HCT116 (cell line): Measurements from ENCODE around the gene MTA1. TPM values are rescaled to one million over a fixed set of nuclear protein-coding genes. Genes with fewer than 3 reads are reported as not detected.

Source experiments
- ATAC-seq: fragments of 200-7000 bp; cut with Tn5 transposase; 2 replicates; pipeline ENCODE4 v1.9.1; 2020; ENCODE audit warnings: mild to moderate bottlenecking, moderate library complexity
- BruUV-seq: library from RNA; stranded (reverse); fragments of 400-500 nt; replicated peaks from 2 replicates; lab custom pipeline; 2021; lab: Mats Ljungman, UMichigan
- CTCF ChIA-PET: fragments of 300-600 bp; sonication (Branson Sonifier 250); formaldehyde crosslinking; loops from one replicate; lab custom pipeline; 2021; ENCODE audit warnings: antibody characterized with exemption; lab: Charles Lee
- POLR2A ChIA-PET: fragments of 300-600, 350-600 bp; sonication (Branson Sonifier 250); formaldehyde crosslinking; loops from one replicate; lab custom pipeline; 2021; ENCODE audit warnings: antibody characterized with exemption; lab: Charles Lee
- RAD21 ChIA-PET, 2 experiments: fragments of 300-600 bp; sonication (Branson Sonifier 250); formaldehyde crosslinking; loops; one replicate each; lab custom pipeline; 2023; ENCODE audit warnings: low total read pairs in 2 of 2; ENCODE audit not compliant: uncharacterized antibody in 2 of 2, unreplicated experiment in 2 of 2, low non-redundant PET in 1 of 2; lab: Charles Lee
- DNase-seq: peaks from one replicate; pipeline ENCODE4 v3.0.0-alpha.2; 2010; ENCODE audit warnings: low read depth, low spot score
- H2AFZ ChIP-seq: fragments of 200-600 bp; shearing (Covaris generic), sonication (generic); 2 replicates; pipeline ENCODE4 v1.6.1; 2017; ENCODE audit warnings: low read depth, mixed run types, mixed read lengths, antibody characterized with exemption, low read length; ENCODE audit not compliant: poor library complexity, severe bottlenecking
- H3K27ac ChIP-seq: 2 replicates; pipeline ENCODE4 v1.5.1; 2012; ENCODE audit warnings: low read depth, low read length
- H3K27me3 ChIP-seq: fragments of 200-600 bp; sonication (generic); 2 replicates; pipeline ENCODE4 v1.6.1; 2016; ENCODE audit warnings: mixed run types, low read length, mixed read lengths; ENCODE audit not compliant: insufficient read depth
- H3K36me3 ChIP-seq, 2 experiments: fragments of 200-500 bp in 1 of 2; fragments of 200-600 bp in 1 of 2; sonication (Bioruptor generic) in 1 of 2; sonication (generic) in 1 of 2; 2 replicates each; pipeline versions ENCODE4 v1.5.1 to v1.6.1; 2014 to 2016; ENCODE audit warnings: low read length in 2 of 2, inconsistent platforms in 1 of 2, mixed read lengths in 1 of 2, mixed run types in 1 of 2; ENCODE audit not compliant: insufficient read depth in 2 of 2, control insufficient read depth in 1 of 2
- H3K4me1 ChIP-seq, 2 experiments: fragments of 200-600 bp in 1 of 2; sonication (generic) in 1 of 2; 2 replicates each; pipeline versions ENCODE4 v1.5.1 to v1.6.1; 2012 to 2017; ENCODE audit warnings: low read length in 2 of 2, inconsistent platforms in 1 of 2, mild to moderate bottlenecking in 1 of 2, mixed read lengths in 1 of 2, mixed run types in 1 of 2, moderate library complexity in 1 of 2; ENCODE audit not compliant: insufficient read depth in 2 of 2, control insufficient read depth in 1 of 2
- H3K4me2 ChIP-seq: fragments of 200-600 bp; sonication (generic); 2 replicates; pipeline ENCODE4 v1.6.1; 2017; ENCODE audit warnings: mixed run types, low read length, mixed read lengths
- H3K4me3 ChIP-seq, 2 experiments: fragments of 200-600 bp in 1 of 2; sonication (generic) in 1 of 2; replicated peaks in 1 of 2; 2 replicates each; pipeline ENCODE4 v1.5.1; 2011 to 2016; ENCODE audit warnings: low read length in 2 of 2, control low read depth in 1 of 2, low read depth in 1 of 2, mild to moderate bottlenecking in 1 of 2, mixed read lengths in 1 of 2, mixed run types in 1 of 2
- H3K79me2 ChIP-seq: fragments of 200-600 bp; sonication (generic); 2 replicates; pipeline ENCODE4 v1.6.1; 2017; ENCODE audit warnings: mild to moderate bottlenecking, mixed run types, low read length, moderate library complexity, mixed read lengths; ENCODE audit not compliant: insufficient read depth
- H3K9ac ChIP-seq: fragments of 200-600 bp; sonication (generic); 2 replicates; pipeline ENCODE4 v1.6.1; 2016; ENCODE audit warnings: low read length, mixed read lengths
- H3K9me2 ChIP-seq: fragments of 200-600 bp; sonication (generic), shearing (Covaris generic); 2 replicates; pipeline ENCODE4 v1.6.1; 2017; ENCODE audit warnings: mixed run types, mild to moderate bottlenecking, moderate library complexity; ENCODE audit not compliant: insufficient read depth
- H3K9me3 ChIP-seq, 2 experiments: fragments of 200-500 bp in 1 of 2; fragments of 200-600 bp in 1 of 2; sonication (Bioruptor generic) in 1 of 2; sonication (generic) in 1 of 2; 2 replicates each; pipeline ENCODE4 v1.6.1; 2014 to 2017; ENCODE audit warnings: low read length in 2 of 2, mixed read lengths in 2 of 2, inconsistent platforms in 1 of 2, low read depth in 1 of 2, mild to moderate bottlenecking in 1 of 2, mixed run types in 1 of 2, moderate library complexity in 1 of 2; ENCODE audit not compliant: control insufficient read depth in 1 of 2, insufficient read depth in 1 of 2
- H4K20me1 ChIP-seq: fragments of 200-600 bp; sonication (generic), shearing (Covaris generic); 2 replicates; pipeline ENCODE4 v1.6.1; 2017; ENCODE audit warnings: mixed run types, mild to moderate bottlenecking, moderate library complexity; ENCODE audit not compliant: insufficient read depth
- CBX3 ChIP-seq: IDR thresholded peaks from 2 replicates; pipeline ENCODE4 v1.6.1; 2012; ENCODE audit warnings: low read depth
- ELF1 ChIP-seq: IDR thresholded peaks from 2 replicates; pipeline ENCODE4 v1.6.1; 2012; ENCODE audit warnings: low read depth, borderline replicate concordance
- EZH2phosphoT487 ChIP-seq: fragments of 200-600 bp; IDR thresholded peaks from 2 replicates; pipeline ENCODE4 v1.6.1; 2018; ENCODE audit warnings: antibody characterized with exemption, borderline replicate concordance
- FOSL1 ChIP-seq: IDR thresholded peaks from 2 replicates; pipeline ENCODE4 v1.6.1; 2012; ENCODE audit warnings: low read depth
- JUND ChIP-seq: IDR thresholded peaks from 2 replicates; pipeline ENCODE4 v1.6.1; 2012
- POLR2AphosphoS5 ChIP-seq: IDR thresholded peaks from 2 replicates; pipeline ENCODE4 v1.6.1; 2011; ENCODE audit warnings: mild to moderate bottlenecking, low read depth, low read length, moderate library complexity
- SP1 ChIP-seq: IDR thresholded peaks from 2 replicates; pipeline ENCODE4 v1.6.1; 2012; ENCODE audit warnings: low read depth
- ZFX ChIP-seq: fragments of 450-650 bp; IDR thresholded peaks from 2 replicates; pipeline ENCODE4 v1.6.1; 2017
- intact Hi-C: fragments of 100-400 bp; cut with micrococcal nuclease; formaldehyde crosslinking; loops from 2 replicates; pipeline ENCODE4 v1.10.0; 2022
- total RNA-seq: library from RNA; stranded (reverse); gene quantifications from one replicate; pipeline ENCODE4 v1.2.1, GENCODE V29; 2021; ENCODE audit not compliant: unreplicated experiment
- TF ChIP-seq, protein P1 (sequence below): IDR thresholded peaks from 2 replicates; pipeline ENCODE4 v1.6.1; 2012

MTA1 gene
- total RNA-seq, 1 experiment from 2014 or later, result 229 TPM

DNA sequence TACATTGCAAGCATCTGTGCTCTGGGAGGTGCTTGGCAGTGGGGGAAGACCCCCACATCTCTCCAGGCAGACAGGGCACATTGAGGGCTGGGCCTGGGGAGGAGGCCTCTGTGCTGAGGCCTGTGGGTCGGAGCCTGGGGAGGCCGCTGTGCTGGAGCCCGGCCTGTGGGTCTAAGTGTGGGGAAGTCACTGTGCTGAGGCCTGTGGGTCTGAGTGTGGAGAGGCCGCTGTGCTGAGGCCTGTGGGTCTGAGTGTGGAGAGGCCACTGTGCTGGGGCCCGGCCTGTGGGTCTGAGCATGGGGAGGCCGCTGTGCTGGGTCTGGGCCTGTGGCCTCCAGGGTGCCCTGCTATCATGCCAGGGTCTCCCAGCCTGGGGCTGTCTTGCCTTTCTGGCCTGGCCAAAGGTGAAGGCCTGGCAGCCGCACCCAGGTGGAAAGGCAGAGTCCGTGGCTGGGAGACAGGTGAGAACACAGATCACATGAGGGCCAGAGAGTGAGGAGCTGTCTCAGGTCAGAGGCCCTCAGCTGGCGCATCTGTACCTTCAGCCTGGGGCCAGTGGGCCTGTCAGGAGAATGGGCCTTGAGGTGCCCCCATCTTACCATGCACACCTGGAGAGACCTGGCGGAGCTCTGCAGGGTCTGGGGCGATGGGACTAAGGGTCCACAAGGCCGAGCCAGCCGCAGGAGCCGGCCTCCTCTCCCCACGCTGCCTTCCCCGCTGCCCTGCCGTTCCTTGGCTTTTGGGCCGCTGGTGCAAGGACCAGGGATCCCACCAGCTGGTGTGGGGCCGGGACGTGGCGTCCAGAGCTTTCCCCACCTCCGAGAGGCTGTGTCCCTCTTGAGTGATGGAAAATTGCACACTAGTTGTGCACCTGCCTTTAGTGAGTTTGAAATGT is 36.4 kb downstream of the MTA1 start:
- H3K27me3 ChIP-seq, result no peaks in the 10 kb centered on the region
- intact Hi-C loops, result no loop called here
- TF ChIP-seq POLR2AphosphoS5 (no peak), ELF1 (no peak), EZH2phosphoT487 (no peak), SP1 (no peak), FOSL1 (no peak), ZFX (no peak), JUND (no peak), CBX3 (no peak)
- TF ChIP-seq, protein P1, sequence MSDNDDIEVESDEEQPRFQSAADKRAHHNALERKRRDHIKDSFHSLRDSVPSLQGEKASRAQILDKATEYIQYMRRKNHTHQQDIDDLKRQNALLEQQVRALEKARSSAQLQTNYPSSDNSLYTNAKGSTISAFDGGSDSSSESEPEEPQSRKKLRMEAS, result no peak
- no peak overlapping the region for H3K27ac ChIP-seq
- H3K79me2 ChIP-seq, result no peaks in the 10 kb centered on the region
- H3K4me2 ChIP-seq, result no peak overlapping the region
- no peak overlapping the region for H2AFZ ChIP-seq
- no peaks in the 10 kb centered on the region for H3K9me2 ChIP-seq
- no peak for ATAC-seq
- POLR2A ChIA-PET, result no interaction called here
- H3K9ac ChIP-seq, result no peak overlapping the region
- H3K4me3 ChIP-seq, result no peak overlapping the region
- H3K9me3 ChIP-seq, result no peaks in the 10 kb centered on the region
- no TSS peak for BruUV-seq
- CTCF ChIA-PET, result no interaction called here
- no peaks in the 10 kb centered on the region for H3K4me1 ChIP-seq
- DNase-seq, result no peak
- no peaks in the 10 kb centered on the region for H4K20me1 ChIP-seq
- H3K36me3 ChIP-seq, result peaks cover 12 to 14% of the 10 kb centered on the region in 2 experiments; a peak in 3 of 4 replicates
- RAD21 ChIA-PET, result no interaction called here
